Mesendoderm (in vitro differentiated cells): Measurements from ENCODE around the gene RNASE3.
"Not testable (repeated sequence)": the region's sequence is repeated elsewhere in the genome, so short reads cannot be mapped to it uniquely, and the experiment has no call there.

Experiments
- DNase-seq: peaks from one replicate; pipeline ENCODE4 v3.0.0; 2013
- H2AK5ac ChIP-seq: 2 replicates; pipeline ENCODE4 v1.6.1; 2013; ENCODE audit warnings: low read length, inconsistent platforms
- H2BK120ac ChIP-seq: 2 replicates; pipeline ENCODE4 v1.6.1; 2013; ENCODE audit warnings: low read depth, mild to moderate bottlenecking, low read length, moderate library complexity, mixed read lengths
- H2BK15ac ChIP-seq: replicated peaks from 2 replicates; pipeline ENCODE4 v1.6.1; 2013; ENCODE audit warnings: low read depth, mild to moderate bottlenecking, moderate library complexity
- H2BK5ac ChIP-seq: 2 replicates; pipeline ENCODE4 v1.6.1; 2013; ENCODE audit warnings: low read length, inconsistent platforms
- H3K18ac ChIP-seq: 2 replicates; pipeline ENCODE4 v1.6.1; 2013; ENCODE audit warnings: mild to moderate bottlenecking, low read length, mixed read lengths
- H3K23ac ChIP-seq: one replicate; pipeline ENCODE4 v1.6.1; 2013; ENCODE audit warnings: low read length
- H3K27ac ChIP-seq: 2 replicates; pipeline ENCODE4 v1.5.1; 2013; ENCODE audit warnings: low read depth, mild to moderate bottlenecking, inconsistent platforms, low read length, moderate library complexity
- H3K27me3 ChIP-seq: 2 replicates; pipeline ENCODE4 v1.6.1; 2013; ENCODE audit warnings: low read length, control low read depth, mild to moderate bottlenecking, inconsistent platforms; ENCODE audit not compliant: insufficient read depth, poor library complexity
- H3K36me3 ChIP-seq: 2 replicates; pipeline ENCODE4 v1.6.1; 2013; ENCODE audit warnings: low read length, inconsistent platforms; ENCODE audit not compliant: control insufficient read depth, insufficient read depth
- H3K4ac ChIP-seq: one replicate; pipeline ENCODE4 v1.6.1; 2013; ENCODE audit warnings: low read depth, mild to moderate bottlenecking, low read length, moderate library complexity
- H3K4me1 ChIP-seq: 2 replicates; pipeline ENCODE4 v1.6.1; 2013; ENCODE audit warnings: low read depth, low read length, inconsistent platforms; ENCODE audit not compliant: control insufficient read depth
- H3K4me2 ChIP-seq: 2 replicates; pipeline ENCODE4 v1.6.1; 2013; ENCODE audit warnings: low read length
- H3K4me3 ChIP-seq: 2 replicates; pipeline ENCODE4 v1.5.1; 2013; ENCODE audit warnings: mild to moderate bottlenecking, low read length
- H3K56ac ChIP-seq: one replicate; pipeline ENCODE4 v1.6.1; 2013; ENCODE audit warnings: low read length
- H3K79me1 ChIP-seq: 2 replicates; pipeline ENCODE4 v1.6.1; 2013; ENCODE audit warnings: low read length, inconsistent platforms
- H3K79me2 ChIP-seq: 2 replicates; pipeline ENCODE4 v1.6.1; 2013; ENCODE audit warnings: mild to moderate bottlenecking, low read length; ENCODE audit not compliant: control insufficient read depth, insufficient read depth
- H3K9ac ChIP-seq: 2 replicates; pipeline ENCODE4 v1.6.1; 2013; ENCODE audit warnings: low read length, inconsistent platforms
- H4K5ac ChIP-seq: one replicate; pipeline ENCODE4 v1.6.1; 2013; ENCODE audit warnings: low read length
- H4K8ac ChIP-seq: one replicate; pipeline ENCODE4 v1.6.1; 2013; ENCODE audit warnings: low read depth, mild to moderate bottlenecking, control low read depth, low read length, moderate library complexity
- WGBS: extraction: QIAGEN DNeasy Blood & Tissue Kit; methylation state at CpG from one replicate; pipeline ENCODE4 v1.1.7; 2013; ENCODE audit warnings: low lambda C conversion rate, missing lambda C conversion rate; ENCODE audit not compliant: insufficient coverage; ENCODE audit errors: extremely low coverage; 5-methylcytosine and 5-hydroxymethylcytosine counted together

Gene RNASE3

DNA sequence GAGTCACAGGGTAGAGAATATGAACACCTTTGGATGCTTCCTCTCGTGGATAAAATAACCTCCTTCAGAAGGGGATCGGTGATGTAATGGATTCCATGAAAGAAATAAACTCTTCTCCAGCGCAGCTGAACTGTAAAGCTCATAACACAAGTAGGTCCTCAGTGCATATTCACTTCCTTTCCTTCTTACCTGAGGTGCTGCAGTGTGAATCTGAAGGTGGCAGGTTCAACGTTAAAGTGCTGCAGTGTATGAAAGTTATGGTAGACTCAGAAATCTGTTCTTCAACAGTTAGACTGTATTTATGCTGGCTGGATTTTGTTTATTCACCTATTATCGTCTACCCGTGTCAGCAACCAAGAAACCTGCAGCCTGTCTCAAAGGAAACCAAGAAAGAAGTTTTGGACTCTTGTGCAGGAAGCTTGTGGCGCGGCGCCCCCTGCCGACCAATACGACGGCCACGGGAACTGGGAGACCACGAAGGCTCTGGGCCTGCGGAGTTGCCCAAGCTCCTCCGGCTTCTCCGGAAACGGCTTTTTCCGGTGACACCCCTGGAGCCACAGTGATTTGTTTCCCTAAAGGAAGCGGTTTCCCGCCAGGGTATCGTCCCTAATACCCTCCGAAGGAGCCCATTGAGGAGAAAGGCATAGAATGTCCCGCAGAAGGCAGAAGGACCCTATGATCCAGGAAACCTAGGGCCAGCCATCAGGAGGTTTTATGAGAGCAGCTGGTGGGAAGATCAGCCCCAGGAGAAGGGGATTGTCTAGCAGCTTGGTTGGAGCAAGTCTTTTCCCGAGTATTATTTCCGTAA is 17.6 kb upstream of the RNASE3 start:
- H3K9ac ChIP-seq = peak overlapping the region; percentile 54
- H3K79me1 ChIP-seq = no peaks in the 10 kb centered on the region
- H2BK120ac ChIP-seq = no peak overlapping the region
- no CpG with 5 or more reads among the region's 26 CpGs for WGBS
- no peak overlapping the region for H3K4me3 ChIP-seq
- H3K79me2 ChIP-seq = no peaks in the 10 kb centered on the region
- no peak overlapping the region for H3K23ac ChIP-seq
- H4K5ac ChIP-seq = peak overlapping the region; percentile 99
- no peak overlapping the region for H2BK5ac ChIP-seq
- no peaks in the 10 kb centered on the region for H3K27me3 ChIP-seq
- H3K56ac ChIP-seq = peak overlapping the region; percentile 69
- peak overlapping the region; percentile 75 for H3K4ac ChIP-seq
- H2AK5ac ChIP-seq = no peak overlapping the region
- H3K18ac ChIP-seq = peak overlapping the region; percentile 22
- H3K36me3 ChIP-seq = no peaks in the 10 kb centered on the region
- H3K4me1 ChIP-seq = peaks cover 3% of the 10 kb centered on the region
- DNase-seq = peak; percentile 96
- H2BK15ac ChIP-seq = no peak overlapping the region
- H3K4me2 ChIP-seq = peak overlapping the region; percentile 12
- no peak overlapping the region for H3K27ac ChIP-seq
- no peak overlapping the region for H4K8ac ChIP-seq

DNA sequence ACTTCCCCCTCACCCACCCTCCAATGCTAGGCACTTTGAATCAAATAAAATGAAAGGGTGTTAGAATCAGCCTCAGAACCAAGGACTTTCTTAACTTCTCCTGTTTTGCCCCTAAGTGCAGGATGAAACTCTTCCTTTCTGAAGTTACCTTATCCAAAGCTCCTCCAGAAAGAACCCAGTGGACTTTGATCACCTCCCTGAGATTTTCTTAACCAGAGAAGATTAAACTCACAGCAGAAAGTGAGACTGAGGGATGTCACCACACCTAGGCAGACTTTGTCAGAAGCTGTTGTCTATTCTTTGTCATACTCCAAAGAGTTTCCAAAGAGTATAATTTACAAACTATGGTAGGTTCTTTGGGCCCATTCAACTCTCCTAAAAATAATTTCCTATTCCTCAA is 14.2 kb upstream of the RNASE3 start:
- no peaks in the 10 kb centered on the region for H3K36me3 ChIP-seq
- no peak for DNase-seq
- no peak overlapping the region for H3K9ac ChIP-seq
- no peak overlapping the region for H2AK5ac ChIP-seq
- no peaks in the 10 kb centered on the region for H3K79me2 ChIP-seq
- no peak overlapping the region for H3K27ac ChIP-seq
- no peaks in the 10 kb centered on the region for H3K79me1 ChIP-seq
- no peak overlapping the region for H4K8ac ChIP-seq
- no peak overlapping the region for H2BK120ac ChIP-seq
- no peak overlapping the region for H3K18ac ChIP-seq
- H3K4me3 ChIP-seq = no peak overlapping the region
- no peak overlapping the region for H3K56ac ChIP-seq
- no peak overlapping the region for H3K4me2 ChIP-seq
- H2BK15ac ChIP-seq = no peak overlapping the region
- H3K27me3 ChIP-seq = no peaks in the 10 kb centered on the region
- H3K4me1 ChIP-seq = peaks cover 3% of the 10 kb centered on the region
- no peak overlapping the region for H2BK5ac ChIP-seq
- no peak overlapping the region for H4K5ac ChIP-seq
- no peak overlapping the region for H3K4ac ChIP-seq
- H3K23ac ChIP-seq = no peak overlapping the region

DNA sequence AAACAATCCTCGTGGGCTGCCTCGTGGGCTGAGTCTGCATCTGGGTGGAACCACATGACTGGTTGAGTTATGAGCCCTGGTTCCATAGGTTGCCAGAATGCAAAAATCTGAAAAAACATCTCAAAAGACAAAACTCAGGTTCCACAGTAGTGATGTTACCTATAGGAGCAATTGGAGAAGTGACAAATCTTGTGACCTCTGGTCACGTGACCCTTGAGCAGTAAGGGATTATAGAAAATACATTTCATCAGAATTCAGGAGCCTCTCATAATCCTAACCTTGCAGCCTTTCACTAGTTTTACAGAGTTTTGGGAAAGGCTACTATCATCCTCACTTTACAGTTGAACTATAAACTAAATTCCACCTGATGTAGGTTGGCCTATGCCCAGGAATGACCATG is 12.5 kb upstream of the RNASE3 start:
- H3K4ac ChIP-seq = no peak overlapping the region
- H2BK5ac ChIP-seq = no peak overlapping the region
- no peak overlapping the region for H3K9ac ChIP-seq
- H3K56ac ChIP-seq = no peak overlapping the region
- no peak overlapping the region for H2BK15ac ChIP-seq
- H4K5ac ChIP-seq = no peak overlapping the region
- no CpG with 5 or more reads among the region's 3 CpGs for WGBS
- H4K8ac ChIP-seq = no peak overlapping the region
- H3K4me1 ChIP-seq = peaks cover 3% of the 10 kb centered on the region
- no peak overlapping the region for H2AK5ac ChIP-seq
- no peaks in the 10 kb centered on the region for H3K79me2 ChIP-seq
- no peaks in the 10 kb centered on the region for H3K27me3 ChIP-seq
- no peak overlapping the region for H3K4me3 ChIP-seq
- no peak overlapping the region for H3K27ac ChIP-seq
- H3K18ac ChIP-seq = no peak overlapping the region
- H3K79me1 ChIP-seq = no peaks in the 10 kb centered on the region
- no peaks in the 10 kb centered on the region for H3K36me3 ChIP-seq
- H3K23ac ChIP-seq = no peak overlapping the region
- H2BK120ac ChIP-seq = no peak overlapping the region
- no peak overlapping the region for H3K4me2 ChIP-seq
- DNase-seq = no peak

DNA sequence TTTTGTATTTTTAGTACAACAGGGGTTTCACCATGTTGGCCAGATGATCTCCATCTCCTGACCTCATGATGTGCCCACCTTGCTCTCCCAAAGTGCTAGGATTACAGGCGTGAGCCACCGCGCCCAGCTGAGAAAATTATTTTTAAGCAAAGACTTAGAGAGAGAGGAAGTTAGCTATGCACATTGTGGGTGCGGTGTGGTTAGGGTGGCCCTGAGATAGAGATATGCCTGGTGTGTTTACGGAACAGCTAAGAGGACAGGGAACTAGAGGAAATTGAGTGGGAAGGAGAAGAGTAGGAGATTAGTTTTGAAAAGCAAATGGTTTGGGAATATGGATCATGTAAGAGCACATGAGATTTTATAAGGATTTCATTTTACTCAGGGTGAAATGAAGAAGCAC is 10.0 kb upstream of the RNASE3 start:
- not testable (repeated sequence) for H3K18ac ChIP-seq, H3K9ac ChIP-seq, H2BK15ac ChIP-seq, H2AK5ac ChIP-seq, H4K5ac ChIP-seq, H3K27me3 ChIP-seq, H3K4me1 ChIP-seq, H3K79me1 ChIP-seq, H2BK120ac ChIP-seq, H3K79me2 ChIP-seq, H3K4me2 ChIP-seq, H3K23ac ChIP-seq, H3K4ac ChIP-seq, H3K36me3 ChIP-seq, H4K8ac ChIP-seq, H3K56ac ChIP-seq, DNase-seq, H3K4me3 ChIP-seq, H2BK5ac ChIP-seq, H3K27ac ChIP-seq
- WGBS = no CpG with 5 or more reads among the region's 5 CpGs

DNA sequence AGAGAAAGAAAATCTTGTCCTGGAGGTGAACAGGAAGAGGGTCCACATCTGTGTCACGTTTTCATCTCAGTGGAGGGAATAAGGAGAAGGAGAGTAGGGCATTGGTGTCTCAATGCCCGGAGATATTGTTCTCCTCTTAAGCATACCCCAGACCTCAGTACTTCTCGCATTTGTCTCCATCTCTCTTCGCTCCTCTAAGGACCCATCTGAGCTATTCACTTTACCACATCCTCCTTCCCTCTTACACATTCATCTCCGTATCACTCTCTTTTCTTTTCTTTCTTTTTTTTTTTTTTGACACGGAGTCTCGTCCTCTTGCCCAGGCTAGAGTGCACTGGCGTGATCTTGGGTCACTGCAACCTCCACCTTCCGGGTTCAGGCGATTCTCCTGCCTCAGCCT is 8.4 kb upstream of the RNASE3 start:
- not testable (repeated sequence) for H3K18ac ChIP-seq, H3K27me3 ChIP-seq, H3K9ac ChIP-seq, H2AK5ac ChIP-seq, H4K8ac ChIP-seq, H3K79me1 ChIP-seq, H3K23ac ChIP-seq, H3K27ac ChIP-seq, H3K4me1 ChIP-seq, H3K4me2 ChIP-seq, H3K36me3 ChIP-seq, H3K56ac ChIP-seq, DNase-seq, H2BK120ac ChIP-seq, H3K4me3 ChIP-seq, H4K5ac ChIP-seq, H2BK15ac ChIP-seq, H2BK5ac ChIP-seq, H3K79me2 ChIP-seq, H3K4ac ChIP-seq
- WGBS = no CpG with 5 or more reads among the region's 10 CpGs

DNA sequence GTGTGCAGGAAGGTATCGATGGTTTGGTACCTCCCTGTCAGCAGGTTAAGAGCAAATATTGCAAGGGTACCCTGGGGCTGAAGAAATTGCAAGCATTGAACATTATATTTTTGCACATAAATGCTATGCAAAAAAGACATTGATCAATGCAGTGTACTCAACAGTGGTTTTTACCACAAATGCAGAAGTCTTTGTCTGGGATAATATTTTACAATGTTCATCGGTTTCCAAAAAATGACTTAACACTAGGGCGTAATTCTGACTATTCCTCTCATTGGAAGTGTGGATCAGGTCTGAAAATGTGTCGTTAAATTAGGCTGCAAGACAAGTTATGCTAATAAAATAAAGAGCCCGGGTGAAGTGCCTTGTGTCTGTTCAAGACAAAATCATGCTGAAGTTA is 2.8 kb upstream of the RNASE3 start:
- not testable (repeated sequence) for H3K4me2 ChIP-seq, H3K79me1 ChIP-seq, H3K9ac ChIP-seq, H3K4me3 ChIP-seq, H3K18ac ChIP-seq, H2BK5ac ChIP-seq, H3K27ac ChIP-seq, DNase-seq, H3K23ac ChIP-seq, H3K36me3 ChIP-seq, H3K4ac ChIP-seq, H4K5ac ChIP-seq, H2BK120ac ChIP-seq, H3K56ac ChIP-seq, H4K8ac ChIP-seq, H2BK15ac ChIP-seq, H2AK5ac ChIP-seq, H3K79me2 ChIP-seq, H3K4me1 ChIP-seq, H3K27me3 ChIP-seq
- no CpG with 5 or more reads among the region's 5 CpGs for WGBS
